Vagina (tissue), 2 donors: ENCODE data around the gene DYSF. TPM values are rescaled to one million over a fixed set of nuclear protein-coding genes. Genes with fewer than 3 reads are reported as not detected.

Source experiments
- DNase-seq, 2 donors: peaks; one replicate each; pipeline ENCODE4 v3.0.0-alpha.2; 2017; ENCODE audit errors: extremely low spot score in 2 of 2
- H3K27ac ChIP-seq: fragments of 200-600 bp; sonication (generic); one replicate; pipeline ENCODE4 v1.5.1; 2019
- H3K27me3 ChIP-seq: fragments of 200-600 bp; sonication (generic); one replicate; pipeline ENCODE4 v1.5.1; 2019
- H3K36me3 ChIP-seq, 2 donors: fragments of 200-600 bp; sonication (generic); one replicate each; pipeline ENCODE4 v1.5.1; 2017 to 2019
- H3K4me1 ChIP-seq: fragments of 200-600 bp; sonication (generic); one replicate; pipeline ENCODE4 v1.5.1; 2019
- H3K4me3 ChIP-seq, 2 donors: fragments of 200-600 bp; sonication (generic); 1 replicate in 1 of 2; 2 replicates in 1 of 2; pipeline ENCODE4 v1.5.1; 2016 to 2019
- H3K9me3 ChIP-seq: fragments of 200-600 bp; sonication (generic); one replicate; pipeline ENCODE4 v1.5.1; 2019
- CTCF ChIP-seq, 3 experiments: fragments of 450-650 bp in 2 of 3; fragments of 200-600 bp in 1 of 3; sonication (generic) in 1 of 3; IDR thresholded peaks; one replicate each; pipeline ENCODE4 v1.5.1; 2017 to 2019; ENCODE audit warnings: antibody characterized with exemption in 3 of 3, mild to moderate bottlenecking in 2 of 3, moderate library complexity in 2 of 3
- POLR2A ChIP-seq, 2 donors: fragments of 450-650 bp; IDR thresholded peaks; one replicate each; pipeline ENCODE4 v1.6.1; 2017; ENCODE audit warnings: antibody characterized with exemption in 2 of 2, mild to moderate bottlenecking in 2 of 2, moderate library complexity in 2 of 2
- POLR2AphosphoS5 ChIP-seq, 2 donors: sonication (generic); formaldehyde crosslinking; IDR thresholded peaks; one replicate each; pipeline ENCODE4 v1.9.0; 2017; ENCODE audit warnings: antibody characterized with exemption in 2 of 2, mild to moderate bottlenecking in 2 of 2, low read depth in 1 of 2; ENCODE audit not compliant: insufficient read depth in 1 of 2
- intact Hi-C: fragments of 100-400 bp; cut with DNase I; formaldehyde crosslinking; loops from one replicate; pipeline ENCODE4 v1.15.1; 2023
- total RNA-seq: library from RNA; depleted of rRNA; stranded (reverse); fragments of >200 nt; gene quantifications from one replicate; pipeline ENCODE4 v1.2.3, GENCODE V29; 2016

DYSF gene
- total RNA-seq, 1 donor from 2014 or later: 10.1 TPM

- Histone ChIP-seq H3K4me3 (no peak overlapping the region), H3K9me3 (no peaks in the 10 kb centered on the region), H3K27ac (no peak overlapping the region), H3K36me3 (no peaks in the 10 kb centered on the region), H3K27me3 (no peaks in the 10 kb centered on the region), H3K4me1 (no peaks in the 10 kb centered on the region)
- no peak for DNase-seq
- TF ChIP-seq POLR2AphosphoS5 (IDR thresholded peaks at IDR 0.05; ENCODE audit: insufficient read depth in 1 of 2, low read depth in 1 of 2) (no peak), CTCF (IDR thresholded peaks at IDR 0.05) (no peak), POLR2A (IDR thresholded peaks at IDR 0.05) (no peak)
- intact Hi-C loops: no loop called here
Observed at GRCh38 chr2:71630454-71631328, 177.3 kb downstream of the DYSF start.

- H3K4me1 ChIP-seq: no peaks in the 10 kb centered on the region
- intact Hi-C loops: no loop called here
- H3K27ac ChIP-seq: no peak overlapping the region
- no peak overlapping the region for H3K4me3 ChIP-seq
- H3K27me3 ChIP-seq: no peaks in the 10 kb centered on the region
- TF ChIP-seq POLR2AphosphoS5 (IDR thresholded peaks at IDR 0.05; ENCODE audit: insufficient read depth in 1 of 2, low read depth in 1 of 2) (peak in 1 of 2 donors; percentile 48), CTCF (IDR thresholded peaks at IDR 0.05) (no peak)
- H3K9me3 ChIP-seq: no peaks in the 10 kb centered on the region
- DNase-seq: no peak
- H3K36me3 ChIP-seq: no peaks in the 10 kb centered on the region
Observed at GRCh38 chr2:71631411-71631931, 178.1 kb downstream of the DYSF start.

- no peaks in the 10 kb centered on the region for H3K4me1 ChIP-seq
- no peaks in the 10 kb centered on the region for H3K9me3 ChIP-seq
- intact Hi-C loops: no loop called here
- no peak overlapping the region for H3K4me3 ChIP-seq
- TF ChIP-seq CTCF (IDR thresholded peaks at IDR 0.05) (no peak), POLR2AphosphoS5 (IDR thresholded peaks at IDR 0.05; ENCODE audit: insufficient read depth in 1 of 2, low read depth in 1 of 2) (no peak), POLR2A (IDR thresholded peaks at IDR 0.05) (no peak)
- no peak for DNase-seq
- H3K36me3 ChIP-seq: no peaks in the 10 kb centered on the region
- H3K27me3 ChIP-seq: no peaks in the 10 kb centered on the region
- no peak overlapping the region for H3K27ac ChIP-seq
Observed at GRCh38 chr2:71633086-71633485, 179.7 kb downstream of the DYSF start.

- Histone ChIP-seq H3K9me3 (no peaks in the 10 kb centered on the region), H3K27me3 (no peaks in the 10 kb centered on the region), H3K36me3 (no peaks in the 10 kb centered on the region), H3K27ac (no peak overlapping the region), H3K4me3 (no peak overlapping the region), H3K4me1 (no peaks in the 10 kb centered on the region)
- intact Hi-C loops: no loop called here
- DNase-seq: no peak
- no peak for TF ChIP-seq CTCF (IDR thresholded peaks at IDR 0.05)
- no peak for TF ChIP-seq POLR2AphosphoS5 (IDR thresholded peaks at IDR 0.05; ENCODE audit: insufficient read depth in 1 of 2, low read depth in 1 of 2)
- TF ChIP-seq POLR2A (IDR thresholded peaks at IDR 0.05): no peak
Observed at GRCh38 chr2:71634567-71634966, 181.2 kb downstream of the DYSF start.

- TF ChIP-seq CTCF (IDR thresholded peaks at IDR 0.05) (no peak), POLR2A (IDR thresholded peaks at IDR 0.05) (no peak), POLR2AphosphoS5 (IDR thresholded peaks at IDR 0.05; ENCODE audit: insufficient read depth in 1 of 2, low read depth in 1 of 2) (no peak)
- Histone ChIP-seq H3K4me1 (no peaks in the 10 kb centered on the region), H3K27me3 (no peaks in the 10 kb centered on the region), H3K4me3 (no peak overlapping the region), H3K9me3 (no peaks in the 10 kb centered on the region), H3K36me3 (no peaks in the 10 kb centered on the region), H3K27ac (no peak overlapping the region)
- DNase-seq: no peak
- intact Hi-C loops: no loop called here
Observed at GRCh38 chr2:71635798-71636197, 182.4 kb downstream of the DYSF start.
